Endothelial cell of umbilical vein (primary cell): Measurements from ENCODE around the gene SGK2. TPM values are rescaled to one million over a fixed set of nuclear protein-coding genes. Genes with fewer than 3 reads are reported as not detected.

Experiments
- BruUV-seq: library from RNA; stranded (reverse); fragments of 400-500 nt; replicated peaks from 2 replicates; lab custom pipeline; 2021; lab: Mats Ljungman, UMichigan
- CTCF ChIA-PET: fragments of 300-600, 350-600 bp; sonication (Branson Sonifier 250); formaldehyde crosslinking; loops from one replicate; lab custom pipeline; 2021; ENCODE audit warnings: antibody characterized with exemption, inconsistent platforms; lab: Charles Lee
- POLR2A ChIA-PET: fragments of 300-600, 350-600 bp; sonication (Branson Sonifier 250); formaldehyde crosslinking; loops from one replicate; lab custom pipeline; 2021; ENCODE audit warnings: antibody characterized with exemption, inconsistent platforms; lab: Charles Lee
- DNase-seq: peaks from one replicate; pipeline ENCODE4 v3.0.0-alpha.2; 2011; ENCODE audit warnings: low read depth, low spot score
- FAIRE-seq: peaks from 2 replicates; lab custom pipeline; 2011; peaks lifted over from hg19 to GRCh38; lab: Jason Lieb, UNC
- H2AFZ ChIP-seq: 2 replicates; pipeline ENCODE4 v1.6.0; 2012; ENCODE audit warnings: low read depth, low read length, control low read depth, inconsistent platforms
- H3K27ac ChIP-seq: 2 replicates; pipeline ENCODE4 v1.5.1; 2011; ENCODE audit warnings: low read depth, mild to moderate bottlenecking, control low read depth, low read length, moderate library complexity; ENCODE audit not compliant: insufficient read depth
- H3K27me3 ChIP-seq, 2 experiments: 2 replicates each; pipeline versions ENCODE4 v1.6.0 to v1.6.1; 2011; ENCODE audit warnings: low read length in 2 of 2, mixed read lengths in 1 of 2; ENCODE audit not compliant: control insufficient read depth in 2 of 2, insufficient read depth in 2 of 2
- H3K36me3 ChIP-seq, 2 experiments: 2 replicates in 1 of 2; 3 replicates in 1 of 2; pipeline ENCODE4 v1.5.1; 2011; ENCODE audit warnings: low read length in 2 of 2, mild to moderate bottlenecking in 1 of 2, moderate library complexity in 1 of 2; ENCODE audit not compliant: control insufficient read depth in 2 of 2, insufficient read depth in 2 of 2; ENCODE audit errors: extremely low read depth in 1 of 2
- H3K4me1 ChIP-seq: 3 replicates; pipeline ENCODE4 v1.5.1; 2011; ENCODE audit warnings: mild to moderate bottlenecking, low read length; ENCODE audit not compliant: control insufficient read depth, insufficient read depth; ENCODE audit errors: extremely low read depth
- H3K4me2 ChIP-seq: 2 replicates; pipeline ENCODE4 v1.6.1; 2011; ENCODE audit warnings: low read length, control low read depth, mixed read lengths; ENCODE audit not compliant: insufficient read depth
- H3K4me3 ChIP-seq, 3 experiments: fragments of 200-600 bp in 1 of 3; sonication (generic), shearing (Covaris generic) in 1 of 3; replicated peaks in 1 of 3; 2 replicates each; pipeline ENCODE4 v1.5.1; 2011 to 2016; ENCODE audit warnings: control low read depth in 3 of 3, low read length in 3 of 3, mild to moderate bottlenecking in 2 of 3, inconsistent platforms in 1 of 3, low read depth in 1 of 3, moderate library complexity in 1 of 3; ENCODE audit not compliant: insufficient read depth in 1 of 3
- H3K79me2 ChIP-seq: 2 replicates; pipeline ENCODE4 v1.6.0; 2012; ENCODE audit warnings: low read length, inconsistent platforms; ENCODE audit not compliant: control insufficient read depth, insufficient read depth
- H3K9ac ChIP-seq: replicated peaks from 2 replicates; pipeline ENCODE3; 2011; ENCODE audit warnings: low read length, control low read depth; ENCODE audit not compliant: insufficient read depth; ENCODE audit errors: extremely low read depth
- H3K9me1 ChIP-seq: replicated peaks from 3 replicates; pipeline ENCODE4 v1.6.0; 2011; ENCODE audit warnings: mild to moderate bottlenecking, low read length; ENCODE audit not compliant: control insufficient read depth, insufficient read depth; ENCODE audit errors: extremely low read depth
- H3K9me3 ChIP-seq: replicated peaks from 2 replicates; pipeline ENCODE4 v1.5.1; 2012; ENCODE audit warnings: low read length, inconsistent platforms; ENCODE audit not compliant: control insufficient read depth, insufficient read depth
- H4K20me1 ChIP-seq: replicated peaks from 2 replicates; pipeline ENCODE3; 2011; ENCODE audit warnings: mild to moderate bottlenecking, low read length; ENCODE audit not compliant: control insufficient read depth, insufficient read depth; ENCODE audit errors: extremely low read depth
- EZH2 ChIP-seq: IDR thresholded peaks from 2 replicates; pipeline ENCODE4 v1.6.1; 2012; ENCODE audit warnings: borderline replicate concordance, low read depth, mild to moderate bottlenecking, moderate library complexity, low read length, inconsistent platforms; ENCODE audit not compliant: severe bottlenecking
- FOS ChIP-seq: IDR thresholded peaks from 2 replicates; pipeline ENCODE4 v1.6.1; 2011; ENCODE audit warnings: mild to moderate bottlenecking, low read length, moderate library complexity, borderline replicate concordance; ENCODE audit not compliant: insufficient read depth
- GATA2 ChIP-seq: IDR thresholded peaks from 2 replicates; pipeline ENCODE4 v1.7.0; 2011; ENCODE audit warnings: low read depth, mild to moderate bottlenecking, moderate library complexity, mixed read lengths, low read length; ENCODE audit not compliant: insufficient read length, insufficient read depth
- JUN ChIP-seq: IDR thresholded peaks from 2 replicates; pipeline ENCODE4 v1.6.1; 2011; ENCODE audit warnings: borderline replicate concordance, low read depth; ENCODE audit not compliant: insufficient read length, insufficient read depth
- MYC ChIP-seq: IDR thresholded peaks from one replicate; pipeline ENCODE4 v1.6.1; 2011; ENCODE audit warnings: mild to moderate bottlenecking, low read depth, low read length
- POLR2A ChIP-seq: IDR thresholded peaks from 2 replicates; pipeline ENCODE4 v1.6.1; 2012; ENCODE audit warnings: low read depth, mild to moderate bottlenecking, control low read depth, low read length
- POLR2AphosphoS5 ChIP-seq: IDR thresholded peaks from 2 replicates; pipeline ENCODE4 v1.6.1; 2012; ENCODE audit warnings: low read depth, mild to moderate bottlenecking, control low read depth, low read length, moderate library complexity; ENCODE audit not compliant: insufficient read depth
- dilution Hi-C: fragments of 300-500 bp; cut with MboI; formaldehyde crosslinking; loops from one replicate; pipeline ENCODE4 v1.15.0; 2019; ENCODE audit warnings: low sequenced_read_pairs; ENCODE audit not compliant: extremely low pct_ligation_motif_present
- intact Hi-C: fragments of 100-400 bp; cut with micrococcal nuclease; formaldehyde crosslinking; loops from one replicate; pipeline ENCODE4 v1.10.0; 2022
- polyA plus RNA-seq, 4 experiments: library from polyadenylated mRNA; depleted of rRNA in 3 of 4; stranded (reverse) in 3 of 4; unstranded in 1 of 4; fragments of >200 nt; gene quantifications; 2 replicates each; pipeline versions ENCODE4 v1.2.1 to v1.2.3, GENCODE V29; 2011 to 2012; ENCODE audit warnings: missing spikeins in 1 of 4
- total RNA-seq: library from RNA; stranded (reverse); gene quantifications from 2 replicates; pipeline ENCODE4 v1.2.3, GENCODE V29; 2021
- TF ChIP-seq, protein P1 (sequence below), 2 donors: IDR thresholded peaks; 1 replicate in 1 of 2; 2 replicates in 1 of 2; pipeline ENCODE4 v1.5.1; 2011; ENCODE audit warnings: low read length in 2 of 2, mild to moderate bottlenecking in 2 of 2, moderate library complexity in 2 of 2, control low read depth in 1 of 2, inconsistent platforms in 1 of 2, low read depth in 1 of 2; ENCODE audit not compliant: insufficient read depth in 1 of 2; ENCODE audit errors: extremely low read depth in 1 of 2
- TF ChIP-seq, protein P2 (sequence below): IDR thresholded peaks from 2 replicates; pipeline ENCODE4 v1.6.1; 2011; ENCODE audit not compliant: insufficient read depth, insufficient read length

SGK2 gene
- total and polyA plus RNA-seq, 2 donors (not counting 3 experiments of a cell fraction or from before 2014, with no cell fraction given), result 0.21 to 0.27 TPM

- Histone ChIP-seq H3K4me1 (peaks cover 6% of the 10 kb centered on the region), H3K27me3 (no peaks in the 10 kb centered on the region), H4K20me1 (no peaks in the 10 kb centered on the region), H3K79me2 (no peaks in the 10 kb centered on the region), H3K36me3 (no peaks in the 10 kb centered on the region), H3K9ac (no peak overlapping the region), H3K9me3 (no peaks in the 10 kb centered on the region), H3K27ac (no peak overlapping the region), H3K9me1 (no peaks in the 10 kb centered on the region), H3K4me3 (no peak overlapping the region), H3K4me2 (no peak overlapping the region), H2AFZ (no peak overlapping the region)
- no TSS peak for BruUV-seq
- no peak for FAIRE-seq
- DNase-seq, result no peak
- TF ChIP-seq, protein P1, sequence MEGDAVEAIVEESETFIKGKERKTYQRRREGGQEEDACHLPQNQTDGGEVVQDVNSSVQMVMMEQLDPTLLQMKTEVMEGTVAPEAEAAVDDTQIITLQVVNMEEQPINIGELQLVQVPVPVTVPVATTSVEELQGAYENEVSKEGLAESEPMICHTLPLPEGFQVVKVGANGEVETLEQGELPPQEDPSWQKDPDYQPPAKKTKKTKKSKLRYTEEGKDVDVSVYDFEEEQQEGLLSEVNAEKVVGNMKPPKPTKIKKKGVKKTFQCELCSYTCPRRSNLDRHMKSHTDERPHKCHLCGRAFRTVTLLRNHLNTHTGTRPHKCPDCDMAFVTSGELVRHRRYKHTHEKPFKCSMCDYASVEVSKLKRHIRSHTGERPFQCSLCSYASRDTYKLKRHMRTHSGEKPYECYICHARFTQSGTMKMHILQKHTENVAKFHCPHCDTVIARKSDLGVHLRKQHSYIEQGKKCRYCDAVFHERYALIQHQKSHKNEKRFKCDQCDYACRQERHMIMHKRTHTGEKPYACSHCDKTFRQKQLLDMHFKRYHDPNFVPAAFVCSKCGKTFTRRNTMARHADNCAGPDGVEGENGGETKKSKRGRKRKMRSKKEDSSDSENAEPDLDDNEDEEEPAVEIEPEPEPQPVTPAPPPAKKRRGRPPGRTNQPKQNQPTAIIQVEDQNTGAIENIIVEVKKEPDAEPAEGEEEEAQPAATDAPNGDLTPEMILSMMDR (IDR thresholded peaks at IDR 0.05; ENCODE audit: extremely low read depth in 1 of 2, insufficient read depth in 1 of 2, low read depth in 1 of 2, low read length in 2 of 2), result no peak
- TF ChIP-seq, protein P2, sequence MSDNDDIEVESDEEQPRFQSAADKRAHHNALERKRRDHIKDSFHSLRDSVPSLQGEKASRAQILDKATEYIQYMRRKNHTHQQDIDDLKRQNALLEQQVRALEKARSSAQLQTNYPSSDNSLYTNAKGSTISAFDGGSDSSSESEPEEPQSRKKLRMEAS, result no peak
- TF ChIP-seq MYC (no peak), JUN (no peak), POLR2AphosphoS5 (no peak), GATA2 (no peak), FOS (no peak), EZH2 (no peak), POLR2A (no peak)
- dilution Hi-C loops, result no loop called here
- ChIA-PET POLR2A (no interaction called here), CTCF (interaction anchor here (1.0 to 1.1 kb wide), 2 partner anchors 48 to 147 kb away, joined by 3 to 4 read pairs; partner anchors contain the start of gene IFT52)
- intact Hi-C loops, result no loop called here
Observed at GRCh38 chr20:43542674-43543073, 16.2 kb upstream of the SGK2 start.
